Bronchial epithelial cell (primary cell): Measurements from ENCODE around the gene UNC5CL. TPM values are rescaled to one million over a fixed set of nuclear protein-coding genes. Genes with fewer than 3 reads are reported as not detected.

Experiments used
- DNase-seq: peaks from one replicate; pipeline ENCODE4 v3.0.0-alpha.2; 2010; ENCODE audit warnings: low read depth
- FAIRE-seq: peaks from 2 replicates; lab custom pipeline; 2011; peaks lifted over from hg19 to GRCh38; lab: Jason Lieb, UNC
- H3K27me3 ChIP-seq: 2 replicates; pipeline ENCODE4 v1.5.1; 2011; ENCODE audit warnings: low read length; ENCODE audit not compliant: control insufficient read depth, insufficient read depth
- H3K36me3 ChIP-seq: 2 replicates; pipeline ENCODE4 v1.5.1; 2011; ENCODE audit warnings: low read length; ENCODE audit not compliant: control insufficient read depth, insufficient read depth
- H3K4me3 ChIP-seq: 2 replicates; pipeline ENCODE4 v1.5.1; 2011; ENCODE audit warnings: mild to moderate bottlenecking, low read depth, low read length, control low read depth
- CTCF ChIP-seq: IDR thresholded peaks from 2 replicates; pipeline ENCODE4 v1.5.1; 2011; ENCODE audit warnings: mild to moderate bottlenecking, moderate library complexity, low read length, control low read depth, inconsistent platforms; ENCODE audit not compliant: insufficient read depth, severe bottlenecking
- total RNA-seq: library from RNA; depleted of rRNA; stranded (reverse); fragments of >200 nt; gene quantifications from 2 replicates; pipeline ENCODE4 v1.2.1, GENCODE V29; 2014

The UNC5CL gene
- total RNA-seq, 1 donor from 2014 or later = 0.26 TPM

DNA sequence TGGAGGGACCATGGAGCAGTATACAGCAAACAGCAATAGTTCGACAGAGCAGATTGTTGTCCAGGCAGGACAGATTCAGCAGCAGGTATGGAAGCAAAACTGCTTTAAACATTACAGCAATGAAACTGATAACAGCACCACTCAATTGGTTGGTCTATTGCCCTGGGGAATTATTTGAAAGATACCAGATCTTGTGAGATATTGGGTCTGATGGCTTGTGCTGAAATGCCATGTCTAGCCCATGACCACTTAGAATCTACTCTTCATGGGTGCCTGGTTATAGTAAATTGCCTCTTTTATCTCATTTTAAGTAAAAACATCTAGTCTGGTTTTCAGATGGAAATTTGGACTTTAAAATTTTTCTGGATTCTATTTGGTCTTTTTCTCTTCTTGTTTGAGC, 40.1 kb upstream of the UNC5CL start:
- no peak overlapping the region for H3K4me3 ChIP-seq
- FAIRE-seq (no peak), DNase-seq (no peak)
- H3K36me3 ChIP-seq = peaks cover 13% of the 10 kb centered on the region
- H3K27me3 ChIP-seq = no peaks in the 10 kb centered on the region
- TF ChIP-seq CTCF = no peak

- Histone ChIP-seq H3K4me3 (no peak overlapping the region), H3K36me3 (peaks cover 12% of the 10 kb centered on the region), H3K27me3 (no peaks in the 10 kb centered on the region)
- DNase-seq = no peak
- no peak for FAIRE-seq
- TF ChIP-seq CTCF = no peak
Observed at GRCh38 chr6:41078101-41078500, 39.1 kb upstream of the UNC5CL start.

GRCh38 chr6:41077536-41077935, 38.5 kb upstream of the UNC5CL start:
- no peak for TF ChIP-seq CTCF
- DNase-seq = peak; percentile 40
- no peak for FAIRE-seq
- Histone ChIP-seq H3K27me3 (no peaks in the 10 kb centered on the region), H3K36me3 (peaks cover 12% of the 10 kb centered on the region), H3K4me3 (no peak overlapping the region)

- DNase-seq (no peak), FAIRE-seq (no peak)
- Histone ChIP-seq H3K27me3 (no peaks in the 10 kb centered on the region), H3K36me3 (peaks cover 12% of the 10 kb centered on the region), H3K4me3 (no peak overlapping the region)
- no peak for TF ChIP-seq CTCF
Observed at GRCh38 chr6:41075651-41076626, 36.9 kb upstream of the UNC5CL start.

DNA sequence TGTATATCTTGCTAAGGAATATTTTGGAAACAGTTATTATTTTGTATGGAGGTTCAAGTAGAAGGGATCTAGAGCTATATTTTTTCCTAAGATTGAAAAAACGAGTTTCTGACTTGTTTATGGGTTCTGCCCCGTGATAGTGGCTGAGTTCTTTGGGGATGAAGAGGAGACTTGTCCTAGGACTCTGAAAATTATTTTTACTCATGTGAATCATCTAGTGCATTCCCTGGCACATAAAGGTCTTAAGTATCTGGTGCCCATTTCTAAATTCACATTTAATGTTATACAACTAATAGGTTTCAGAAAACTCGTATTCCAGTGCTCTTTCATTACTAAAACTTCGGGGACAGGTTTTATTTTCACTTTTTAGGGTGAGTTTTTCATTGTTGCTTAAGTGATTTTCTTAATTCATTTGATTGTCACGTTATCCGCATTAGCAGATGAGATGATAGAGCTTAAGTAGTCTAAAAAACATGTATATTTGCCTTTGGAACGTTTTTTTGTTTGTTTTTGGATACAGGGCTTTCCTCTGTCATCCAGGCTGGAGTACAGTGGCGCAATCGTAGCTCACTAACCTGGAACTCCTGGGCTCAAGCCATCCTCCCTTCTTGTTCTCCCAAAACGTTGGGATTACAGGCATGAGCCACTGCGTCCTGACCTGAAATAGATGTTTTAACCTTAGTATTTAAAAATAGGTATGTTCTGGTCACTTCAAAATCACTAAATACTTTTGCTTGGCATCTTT, 35.8 kb upstream of the UNC5CL start:
- H3K27me3 ChIP-seq = no peaks in the 10 kb centered on the region
- peaks cover 6% of the 10 kb centered on the region for H3K36me3 ChIP-seq
- no peak for FAIRE-seq
- H3K4me3 ChIP-seq = peak overlapping the region; percentile 97
- peak; percentile 14 for DNase-seq
- TF ChIP-seq CTCF = no peak
